ENCODE measurements around the gene NADK. TPM values are rescaled to one million over a fixed set of nuclear protein-coding genes. Genes with fewer than 3 reads are reported as not detected.
A peak's percentile ranks its signal among the peaks of the same experiment; 100 is the strongest.

Gene NADK
- total RNA-seq, 2 donors from 2014 or later = 51.7 to 56.3 TPM

GRCh38 chr1:1776672-1777582 lies 1.3 kb downstream of the NADK start:
- DNase-seq (no peak), ATAC-seq (no peak)
- H3K36me3 ChIP-seq (replicated peaks in 1 of 2; ENCODE audit: insufficient read depth in 1 of 2, low read depth in 2 of 2) = no peaks in the 10 kb centered on the region
- H3K4me1 ChIP-seq = peaks cover 72% of the 10 kb centered on the region
- H3K27ac ChIP-seq = peak overlapping the region; percentile 15 to 91 (median 86)
- no peaks in the 10 kb centered on the region for H3K9me3 ChIP-seq
- WGBS, 2 donors = 62 to 66% methylated on average over 8 to 9 of the region's 9 CpGs
- H3K4me3 ChIP-seq = no peak overlapping the region
- intact Hi-C loops (cut with DNase I) = no loop called here
- no peaks in the 10 kb centered on the region for H3K27me3 ChIP-seq
- no peak for TF ChIP-seq POLR2A (IDR thresholded peaks at IDR 0.05)
- no peak for TF ChIP-seq CTCF (IDR thresholded peaks at IDR 0.05)

- H3K4me1 ChIP-seq = peaks cover 58% of the 10 kb centered on the region
- H3K36me3 ChIP-seq (replicated peaks in 1 of 2; ENCODE audit: insufficient read depth in 1 of 2, low read depth in 2 of 2) = no peaks in the 10 kb centered on the region
- no peak overlapping the region for H3K4me3 ChIP-seq
- intact Hi-C loops (cut with DNase I) = no loop called here
- H3K9me3 ChIP-seq = no peaks in the 10 kb centered on the region
- DNase-seq (no peak), ATAC-seq (no peak)
- no peak overlapping the region for H3K27ac ChIP-seq
- TF ChIP-seq CTCF (IDR thresholded peaks at IDR 0.05) = no peak
- TF ChIP-seq POLR2A (IDR thresholded peaks at IDR 0.05) = no peak
- H3K27me3 ChIP-seq = no peaks in the 10 kb centered on the region
- 58 to 61% methylated on average over 11 of the region's 11 CpGs for WGBS, 2 donors
These were observed 2.7 kb downstream of the NADK start for GRCh38 chr1:1775327-1776226.

- intact Hi-C loops (cut with DNase I) = no loop called here
- H3K9me3 ChIP-seq = no peaks in the 10 kb centered on the region
- H3K27ac ChIP-seq = no peak overlapping the region
- H3K4me1 ChIP-seq = peaks cover 41% of the 10 kb centered on the region
- DNase-seq = no peak
- no peak for ATAC-seq
- no peaks in the 10 kb centered on the region for H3K27me3 ChIP-seq
- WGBS, 2 donors = 91 to 94% methylated on average over 4 of the region's 4 CpGs
- TF ChIP-seq CTCF (IDR thresholded peaks at IDR 0.05) (no peak), POLR2A (IDR thresholded peaks at IDR 0.05) (no peak)
- no peaks in the 10 kb centered on the region for H3K36me3 ChIP-seq (replicated peaks in 1 of 2; ENCODE audit: insufficient read depth in 1 of 2, low read depth in 2 of 2)
- H3K4me3 ChIP-seq = no peak overlapping the region
These were observed 4.4 kb downstream of the NADK start for GRCh38 chr1:1773874-1774273.

- TF ChIP-seq CTCF (IDR thresholded peaks at IDR 0.05) (no peak), POLR2A (IDR thresholded peaks at IDR 0.05) (no peak)
- no peaks in the 10 kb centered on the region for H3K27me3 ChIP-seq
- no peak overlapping the region for H3K27ac ChIP-seq
- ATAC-seq = no peak
- H3K36me3 ChIP-seq (replicated peaks in 1 of 2; ENCODE audit: insufficient read depth in 1 of 2, low read depth in 2 of 2) = peaks cover 0 to 2% of the 10 kb centered on the region in 2 donors
- no peaks in the 10 kb centered on the region for H3K9me3 ChIP-seq
- 89 to 98% methylated on average over 3 of the region's 3 CpGs for WGBS, 2 donors
- peaks cover 25% of the 10 kb centered on the region for H3K4me1 ChIP-seq
- DNase-seq = no peak
- intact Hi-C loops (cut with DNase I) = no loop called here
- no peak overlapping the region for H3K4me3 ChIP-seq
These were observed 7.2 kb downstream of the NADK start for GRCh38 chr1:1771096-1771495.
